ENCODE results near the gene C2CD3. TPM values are rescaled to one million over a fixed set of nuclear protein-coding genes. Genes with fewer than 3 reads are reported as not detected.

Gene C2CD3
- total and polyA plus RNA-seq, 9 of the 15 experiments (the other 6 are each of a cell fraction or from before 2014, with no cell fraction given): 4.4 to 20.2 (median 15.4) TPM

DNA sequence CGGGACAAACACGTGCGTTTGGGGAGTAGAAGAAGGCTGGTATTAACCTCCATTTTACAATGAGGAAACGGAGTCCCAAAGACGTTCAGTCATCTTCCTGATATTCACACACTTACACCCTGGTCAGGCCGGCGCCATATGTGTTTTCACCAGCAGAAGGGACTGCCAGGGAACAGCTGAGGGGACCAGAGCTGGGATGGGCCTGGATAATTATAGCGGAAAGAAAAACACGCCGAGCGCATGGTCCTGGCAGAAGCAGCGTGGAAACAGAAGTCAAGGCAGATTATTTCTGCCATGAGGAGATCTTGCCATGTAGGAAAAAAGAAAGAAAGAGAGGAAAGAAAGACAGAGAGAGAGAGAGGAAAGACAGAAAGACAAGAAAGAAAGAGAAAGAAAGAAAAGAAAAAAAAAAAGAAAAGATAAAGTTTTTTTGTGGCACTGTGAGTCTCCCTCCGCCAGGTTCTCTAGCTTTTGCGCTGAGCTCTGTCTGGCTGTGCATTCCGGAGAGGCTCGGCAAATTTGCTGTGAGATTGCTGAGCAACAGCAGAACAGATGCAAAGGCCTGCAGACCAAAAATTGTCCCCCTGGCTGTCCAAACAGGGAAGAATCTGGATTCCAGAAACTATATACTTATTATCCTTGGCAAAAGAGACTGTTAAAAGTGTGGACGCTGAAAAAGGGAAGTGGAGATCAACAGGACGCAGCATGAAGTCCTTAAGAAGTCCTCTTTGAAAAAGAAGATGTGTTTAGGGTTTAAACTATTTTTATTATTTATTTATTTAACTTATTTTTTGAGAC lies 186.9 kb downstream of the C2CD3 start (continued):
- TF ChIP-seq, protein P1, sequence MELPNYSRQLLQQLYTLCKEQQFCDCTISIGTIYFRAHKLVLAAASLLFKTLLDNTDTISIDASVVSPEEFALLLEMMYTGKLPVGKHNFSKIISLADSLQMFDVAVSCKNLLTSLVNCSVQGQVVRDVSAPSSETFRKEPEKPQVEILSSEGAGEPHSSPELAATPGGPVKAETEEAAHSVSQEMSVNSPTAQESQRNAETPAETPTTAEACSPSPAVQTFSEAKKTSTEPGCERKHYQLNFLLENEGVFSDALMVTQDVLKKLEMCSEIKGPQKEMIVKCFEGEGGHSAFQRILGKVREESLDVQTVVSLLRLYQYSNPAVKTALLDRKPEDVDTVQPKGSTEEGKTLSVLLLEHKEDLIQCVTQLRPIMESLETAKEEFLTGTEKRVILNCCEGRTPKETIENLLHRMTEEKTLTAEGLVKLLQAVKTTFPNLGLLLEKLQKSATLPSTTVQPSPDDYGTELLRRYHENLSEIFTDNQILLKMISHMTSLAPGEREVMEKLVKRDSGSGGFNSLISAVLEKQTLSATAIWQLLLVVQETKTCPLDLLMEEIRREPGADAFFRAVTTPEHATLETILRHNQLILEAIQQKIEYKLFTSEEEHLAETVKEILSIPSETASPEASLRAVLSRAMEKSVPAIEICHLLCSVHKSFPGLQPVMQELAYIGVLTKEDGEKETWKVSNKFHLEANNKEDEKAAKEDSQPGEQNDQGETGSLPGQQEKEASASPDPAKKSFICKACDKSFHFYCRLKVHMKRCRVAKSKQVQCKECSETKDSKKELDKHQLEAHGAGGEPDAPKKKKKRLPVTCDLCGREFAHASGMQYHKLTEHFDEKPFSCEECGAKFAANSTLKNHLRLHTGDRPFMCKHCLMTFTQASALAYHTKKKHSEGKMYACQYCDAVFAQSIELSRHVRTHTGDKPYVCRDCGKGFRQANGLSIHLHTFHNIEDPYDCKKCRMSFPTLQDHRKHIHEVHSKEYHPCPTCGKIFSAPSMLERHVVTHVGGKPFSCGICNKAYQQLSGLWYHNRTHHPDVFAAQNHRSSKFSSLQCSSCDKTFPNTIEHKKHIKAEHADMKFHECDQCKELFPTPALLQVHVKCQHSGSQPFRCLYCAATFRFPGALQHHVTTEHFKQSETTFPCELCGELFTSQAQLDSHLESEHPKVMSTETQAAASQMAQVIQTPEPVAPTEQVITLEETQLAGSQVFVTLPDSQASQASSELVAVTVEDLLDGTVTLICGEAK (IDR thresholded peaks at IDR 0.05): peak; percentile 64; the same call in 1 of the 2 replicates
- TF ChIP-seq, protein P1 (CRISPR knock-in tag; IDR thresholded peaks at IDR 0.05): no peak
- TF ChIP-seq, protein P2, sequence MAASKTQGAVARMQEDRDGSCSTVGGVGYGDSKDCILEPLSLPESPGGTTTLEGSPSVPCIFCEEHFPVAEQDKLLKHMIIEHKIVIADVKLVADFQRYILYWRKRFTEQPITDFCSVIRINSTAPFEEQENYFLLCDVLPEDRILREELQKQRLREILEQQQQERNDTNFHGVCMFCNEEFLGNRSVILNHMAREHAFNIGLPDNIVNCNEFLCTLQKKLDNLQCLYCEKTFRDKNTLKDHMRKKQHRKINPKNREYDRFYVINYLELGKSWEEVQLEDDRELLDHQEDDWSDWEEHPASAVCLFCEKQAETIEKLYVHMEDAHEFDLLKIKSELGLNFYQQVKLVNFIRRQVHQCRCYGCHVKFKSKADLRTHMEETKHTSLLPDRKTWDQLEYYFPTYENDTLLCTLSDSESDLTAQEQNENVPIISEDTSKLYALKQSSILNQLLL (CRISPR knock-in tag; IDR thresholded peaks at IDR 0.05; ENCODE audit: borderline replicate concordance): no peak
- TF ChIP-seq ZNF780A (CRISPR knock-in tag; IDR thresholded peaks at IDR 0.05) (no peak), ERF (CRISPR knock-in tag; IDR thresholded peaks at IDR 0.05) (no peak), ZNF583 (CRISPR knock-in tag; IDR thresholded peaks at IDR 0.05) (no peak; the same call in 1 of the 2 replicates), GTF2F1 (IDR thresholded peaks at IDR 0.05; ENCODE audit: low read depth, low read length) (no peak), ZNF717 (CRISPR knock-in tag; IDR thresholded peaks at IDR 0.05) (0 out of 2 replicates have a peak, but pooled peaks have one; percentile 14), GATAD2A (IDR thresholded peaks at IDR 0.05) (no peak)
- TF ChIP-seq, protein P3, sequence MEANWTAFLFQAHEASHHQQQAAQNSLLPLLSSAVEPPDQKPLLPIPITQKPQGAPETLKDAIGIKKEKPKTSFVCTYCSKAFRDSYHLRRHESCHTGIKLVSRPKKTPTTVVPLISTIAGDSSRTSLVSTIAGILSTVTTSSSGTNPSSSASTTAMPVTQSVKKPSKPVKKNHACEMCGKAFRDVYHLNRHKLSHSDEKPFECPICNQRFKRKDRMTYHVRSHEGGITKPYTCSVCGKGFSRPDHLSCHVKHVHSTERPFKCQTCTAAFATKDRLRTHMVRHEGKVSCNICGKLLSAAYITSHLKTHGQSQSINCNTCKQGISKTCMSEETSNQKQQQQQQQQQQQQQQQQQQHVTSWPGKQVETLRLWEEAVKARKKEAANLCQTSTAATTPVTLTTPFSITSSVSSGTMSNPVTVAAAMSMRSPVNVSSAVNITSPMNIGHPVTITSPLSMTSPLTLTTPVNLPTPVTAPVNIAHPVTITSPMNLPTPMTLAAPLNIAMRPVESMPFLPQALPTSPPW (CRISPR knock-in tag; IDR thresholded peaks at IDR 0.05): no peak
- TF ChIP-seq, protein P4, sequence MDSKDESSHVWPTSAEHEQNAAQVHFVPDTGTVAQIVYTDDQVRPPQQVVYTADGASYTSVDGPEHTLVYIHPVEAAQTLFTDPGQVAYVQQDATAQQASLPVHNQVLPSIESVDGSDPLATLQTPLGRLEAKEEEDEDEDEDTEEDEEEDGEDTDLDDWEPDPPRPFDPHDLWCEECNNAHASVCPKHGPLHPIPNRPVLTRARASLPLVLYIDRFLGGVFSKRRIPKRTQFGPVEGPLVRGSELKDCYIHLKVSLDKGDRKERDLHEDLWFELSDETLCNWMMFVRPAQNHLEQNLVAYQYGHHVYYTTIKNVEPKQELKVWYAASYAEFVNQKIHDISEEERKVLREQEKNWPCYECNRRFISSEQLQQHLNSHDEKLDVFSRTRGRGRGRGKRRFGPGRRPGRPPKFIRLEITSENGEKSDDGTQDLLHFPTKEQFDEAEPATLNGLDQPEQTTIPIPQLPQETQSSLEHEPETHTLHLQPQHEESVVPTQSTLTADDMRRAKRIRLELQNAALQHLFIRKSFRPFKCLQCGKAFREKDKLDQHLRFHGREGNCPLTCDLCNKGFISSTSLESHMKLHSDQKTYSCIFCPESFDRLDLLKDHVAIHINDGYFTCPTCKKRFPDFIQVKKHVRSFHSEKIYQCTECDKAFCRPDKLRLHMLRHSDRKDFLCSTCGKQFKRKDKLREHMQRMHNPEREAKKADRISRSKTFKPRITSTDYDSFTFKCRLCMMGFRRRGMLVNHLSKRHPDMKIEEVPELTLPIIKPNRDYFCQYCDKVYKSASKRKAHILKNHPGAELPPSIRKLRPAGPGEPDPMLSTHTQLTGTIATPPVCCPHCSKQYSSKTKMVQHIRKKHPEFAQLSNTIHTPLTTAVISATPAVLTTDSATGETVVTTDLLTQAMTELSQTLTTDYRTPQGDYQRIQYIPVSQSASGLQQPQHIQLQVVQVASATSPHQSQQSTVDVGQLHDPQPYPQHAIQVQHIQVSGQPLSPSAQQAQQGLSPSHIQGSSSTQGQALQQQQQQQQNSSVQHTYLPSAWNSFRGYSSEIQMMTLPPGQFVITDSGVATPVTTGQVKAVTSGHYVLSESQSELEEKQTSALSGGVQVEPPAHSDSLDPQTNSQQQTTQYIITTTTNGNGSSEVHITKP (IDR thresholded peaks at IDR 0.05; ENCODE audit: partially characterized antibody): no peak
